ENCODE data around the gene NFIX. TPM values are rescaled to one million over a fixed set of nuclear protein-coding genes. Genes with fewer than 3 reads are reported as not detected.
A peak's percentile ranks its signal among the peaks of the same experiment; 100 is the strongest.
"Not testable (repeated sequence)": the region's sequence is repeated elsewhere in the genome, so short reads cannot be mapped to it uniquely, and the experiment has no call there.

Gene NFIX
- total RNA-seq, 2 experiments from 2014 or later: 0.40 to 1.4 TPM

DNA sequence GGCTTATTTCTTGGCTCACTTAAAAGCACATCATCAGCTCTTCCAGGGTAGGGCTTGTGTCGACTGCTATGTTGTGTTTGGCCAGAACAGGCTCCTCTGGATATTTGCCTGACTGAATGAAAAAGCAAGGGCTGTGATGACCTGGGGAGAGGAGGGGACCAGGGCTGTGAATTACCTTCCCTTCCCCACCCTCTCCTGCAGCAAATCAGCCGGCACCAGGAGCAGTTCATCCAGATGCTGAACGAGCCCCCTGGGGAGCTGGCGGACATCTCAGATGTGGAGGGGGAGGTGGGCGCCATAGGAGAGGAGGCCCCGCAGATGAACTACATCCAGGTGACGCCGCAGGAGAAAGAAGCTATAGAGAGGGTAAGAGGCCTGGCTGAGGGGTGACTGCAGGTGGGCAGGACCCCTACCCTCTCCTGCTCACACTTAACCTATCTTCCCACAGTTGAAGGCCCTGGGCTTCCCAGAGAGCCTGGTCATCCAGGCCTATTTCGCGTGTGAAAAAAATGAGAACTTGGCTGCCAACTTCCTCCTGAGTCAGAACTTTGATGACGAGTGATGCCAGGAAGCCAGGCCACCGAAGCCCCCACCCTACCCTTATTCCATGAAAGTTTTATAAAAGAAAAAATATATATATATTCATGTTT, 42.7 kb upstream of the NFIX start:
- peaks cover 67% of the 10 kb centered on the region for H3K36me3 Mint-ChIP-seq (ENCODE audit: low read depth)
- peaks cover 69% of the 10 kb centered on the region for H3K4me1 Mint-ChIP-seq (ENCODE audit: low read depth)
- no peak overlapping the region for H3K27ac Mint-ChIP-seq
- POLR2A ChIA-PET: interaction anchor here (0.7 kb wide), 2 partner anchors 13 to 15 kb away, joined by 3 to 5 read pairs; partner anchors contain the start of gene CALR
- no peak for DNase-seq
- CTCF ChIA-PET: interaction anchor here (0.7 to 5.1 kb wide), 3 partner anchors 13 to 172 kb away, joined by 3 to 53 read pairs (median 3); no protein-coding TSS in a partner anchor
- no peak for ATAC-seq
- H3K27me3 Mint-ChIP-seq (ENCODE audit: low read depth): no peaks in the 10 kb centered on the region
- no peaks in the 10 kb centered on the region for H3K9me3 Mint-ChIP-seq (ENCODE audit: insufficient read depth)
- no peak overlapping the region for H3K4me3 Mint-ChIP-seq

GRCh38 chr19:12953138-12953798, 42.0 kb upstream of the NFIX start:
- Mint-ChIP-seq H3K36me3 (ENCODE audit: low read depth) (peaks cover 61% of the 10 kb centered on the region), H3K4me3 (no peak overlapping the region), H3K27ac (no peak overlapping the region), H3K9me3 (ENCODE audit: insufficient read depth) (no peaks in the 10 kb centered on the region), H3K27me3 (ENCODE audit: low read depth) (no peaks in the 10 kb centered on the region), H3K4me1 (ENCODE audit: low read depth) (peaks cover 65% of the 10 kb centered on the region)
- POLR2A ChIA-PET: interaction anchor here (0.7 to 0.9 kb wide), 4 partner anchors 12 to 34 kb away, joined by 3 to 5 read pairs (median 3); partner anchors contain the start of genes CALR and SYCE2
- CTCF ChIA-PET: interaction anchor here (0.7 to 5.1 kb wide), 3 partner anchors 12 to 171 kb away, joined by 3 to 53 read pairs (median 3); no protein-coding TSS in a partner anchor
- ATAC-seq: no peak
- DNase-seq: no peak

DNA sequence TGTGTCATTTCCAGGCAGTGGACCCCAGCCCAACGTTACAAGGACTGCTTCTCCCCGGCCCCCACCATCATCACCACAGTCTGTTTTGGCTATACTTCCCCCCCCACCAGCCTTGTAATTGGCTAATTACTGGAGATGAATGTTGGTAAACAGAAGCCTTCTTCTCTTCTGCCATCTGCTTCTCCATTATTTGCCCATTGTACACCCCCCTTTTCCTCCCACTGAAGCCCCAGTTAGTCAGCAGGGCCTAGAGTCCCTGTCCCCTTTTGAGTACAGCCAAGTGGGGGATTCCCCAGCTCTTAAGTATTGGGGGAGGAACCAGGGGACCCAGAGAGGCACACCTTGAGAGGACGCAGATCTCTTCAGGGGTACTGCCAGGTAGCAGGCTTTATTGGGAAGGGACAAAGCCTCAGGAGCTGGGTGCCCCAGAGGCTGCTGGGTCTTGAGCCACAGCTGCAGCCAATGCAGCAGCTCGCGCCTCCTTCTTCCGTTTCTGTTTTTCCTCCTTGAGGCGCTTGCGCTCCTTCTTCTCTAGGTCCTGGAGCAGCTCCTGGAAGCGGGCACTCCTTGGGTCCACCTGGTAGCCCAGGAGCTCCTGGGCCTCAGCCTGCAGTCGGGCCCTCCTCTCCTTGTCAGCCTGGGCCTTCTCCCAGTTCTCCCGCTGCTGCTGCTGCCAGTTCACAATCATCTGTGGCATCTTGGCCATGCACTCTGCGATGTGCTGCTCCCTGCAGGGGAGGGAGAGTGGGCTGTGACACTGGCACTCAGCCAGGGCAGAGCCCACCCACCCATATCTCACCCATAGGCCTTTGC, 41.3 kb upstream of the NFIX start:
- peaks cover 53% of the 10 kb centered on the region for H3K36me3 Mint-ChIP-seq (ENCODE audit: low read depth)
- POLR2A ChIA-PET: interaction anchor here (0.6 to 0.9 kb wide), 3 partner anchors 12 to 188 kb away, joined by 3 read pairs; partner anchors contain the start of gene SYCE2
- CTCF ChIA-PET: interaction anchor here (1.2 to 5.1 kb wide), 3 partner anchors 11 to 69 kb away, joined by 3 to 53 read pairs (median 11); partner anchors contain the start of gene GCDH
- H3K4me1 Mint-ChIP-seq (ENCODE audit: low read depth): peaks cover 62% of the 10 kb centered on the region
- H3K27ac Mint-ChIP-seq: peak overlapping the region; percentile 70
- no peaks in the 10 kb centered on the region for H3K27me3 Mint-ChIP-seq (ENCODE audit: low read depth)
- no peak overlapping the region for H3K4me3 Mint-ChIP-seq
- no peaks in the 10 kb centered on the region for H3K9me3 Mint-ChIP-seq (ENCODE audit: insufficient read depth)
- ATAC-seq (no peak), DNase-seq (no peak)

- no peak for DNase-seq
- no peaks in the 10 kb centered on the region for H3K9me3 Mint-ChIP-seq (ENCODE audit: insufficient read depth)
- no peak overlapping the region for H3K4me3 Mint-ChIP-seq
- ATAC-seq: no peak
- POLR2A ChIA-PET: interaction anchor here (0.6 kb wide), 1 partner anchor 26 kb away, joined by 3 read pairs; no protein-coding TSS in a partner anchor
- peak overlapping the region; percentile 70 for H3K27ac Mint-ChIP-seq
- H3K4me1 Mint-ChIP-seq (ENCODE audit: low read depth): peaks cover 60% of the 10 kb centered on the region
- H3K36me3 Mint-ChIP-seq (ENCODE audit: low read depth): peaks cover 49% of the 10 kb centered on the region
- no peaks in the 10 kb centered on the region for H3K27me3 Mint-ChIP-seq (ENCODE audit: low read depth)
- CTCF ChIA-PET: interaction anchor here (0.7 to 5.1 kb wide), 5 partner anchors 8 to 69 kb away, joined by 3 to 53 read pairs (median 3); partner anchors contain the start of genes GCDH and RAD23A
These were observed 40.7 kb upstream of the NFIX start for GRCh38 chr19:12954612-12954962.

DNA sequence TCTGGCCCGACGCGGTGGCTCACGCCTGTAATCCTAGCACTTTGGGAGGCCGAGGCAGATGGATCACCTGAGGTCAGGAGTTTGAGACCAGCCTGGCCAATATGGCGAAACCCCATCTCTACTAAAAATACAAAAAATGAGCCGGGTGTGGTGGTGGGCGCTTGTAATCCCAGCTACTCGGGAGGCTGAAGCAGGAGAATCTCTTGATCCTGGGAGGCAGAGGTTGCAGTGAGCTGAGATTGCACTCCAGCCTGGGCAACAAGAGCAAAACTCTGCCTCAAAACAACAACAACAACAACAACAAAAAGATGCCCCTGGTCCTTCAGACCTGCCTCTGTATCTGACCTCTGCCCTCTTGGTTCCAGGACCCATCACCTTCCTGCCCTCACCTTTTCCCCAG, 39.7 kb upstream of the NFIX start:
- Mint-ChIP-seq H3K36me3 (ENCODE audit: low read depth) (peaks cover 40% of the 10 kb centered on the region), H3K4me1 (ENCODE audit: low read depth) (peaks cover 53% of the 10 kb centered on the region), H3K27ac (peak overlapping the region; percentile 70), H3K4me3 (peak overlapping the region; percentile 88)
- DNase-seq; H3K27me3 Mint-ChIP-seq (ENCODE audit: low read depth); H3K9me3 Mint-ChIP-seq (ENCODE audit: insufficient read depth); ATAC-seq: not testable (repeated sequence)
- ChIA-PET CTCF (interaction anchor here (1.3 to 5.1 kb wide), 4 partner anchors 10 to 105 kb away, joined by 3 to 53 read pairs (median 8); no protein-coding TSS in a partner anchor), POLR2A (interaction anchor here (0.7 to 2.0 kb wide), 3 partner anchors 9 to 1388 kb away, joined by 3 to 7 read pairs (median 3); partner anchors contain the start of genes FARSA and RAD23A)

- DNase-seq (no peak), ATAC-seq (no peak)
- Mint-ChIP-seq H3K27ac (peak overlapping the region; percentile 70), H3K9me3 (ENCODE audit: insufficient read depth) (no peaks in the 10 kb centered on the region), H3K4me3 (peak overlapping the region; percentile 88), H3K4me1 (ENCODE audit: low read depth) (peaks cover 49% of the 10 kb centered on the region), H3K27me3 (ENCODE audit: low read depth) (no peaks in the 10 kb centered on the region), H3K36me3 (ENCODE audit: low read depth) (peaks cover 36% of the 10 kb centered on the region)
- ChIA-PET POLR2A (interaction anchor here (0.7 to 2.0 kb wide), 3 partner anchors 10 to 308 kb away, joined by 3 to 7 read pairs (median 3); partner anchors contain the start of genes FARSA and RAD23A), CTCF (interaction anchor here (1.1 to 5.1 kb wide), 5 partner anchors 9 to 105 kb away, joined by 3 to 53 read pairs (median 4); no protein-coding TSS in a partner anchor)
These were observed 39.3 kb upstream of the NFIX start for GRCh38 chr19:12955996-12956395.

DNA sequence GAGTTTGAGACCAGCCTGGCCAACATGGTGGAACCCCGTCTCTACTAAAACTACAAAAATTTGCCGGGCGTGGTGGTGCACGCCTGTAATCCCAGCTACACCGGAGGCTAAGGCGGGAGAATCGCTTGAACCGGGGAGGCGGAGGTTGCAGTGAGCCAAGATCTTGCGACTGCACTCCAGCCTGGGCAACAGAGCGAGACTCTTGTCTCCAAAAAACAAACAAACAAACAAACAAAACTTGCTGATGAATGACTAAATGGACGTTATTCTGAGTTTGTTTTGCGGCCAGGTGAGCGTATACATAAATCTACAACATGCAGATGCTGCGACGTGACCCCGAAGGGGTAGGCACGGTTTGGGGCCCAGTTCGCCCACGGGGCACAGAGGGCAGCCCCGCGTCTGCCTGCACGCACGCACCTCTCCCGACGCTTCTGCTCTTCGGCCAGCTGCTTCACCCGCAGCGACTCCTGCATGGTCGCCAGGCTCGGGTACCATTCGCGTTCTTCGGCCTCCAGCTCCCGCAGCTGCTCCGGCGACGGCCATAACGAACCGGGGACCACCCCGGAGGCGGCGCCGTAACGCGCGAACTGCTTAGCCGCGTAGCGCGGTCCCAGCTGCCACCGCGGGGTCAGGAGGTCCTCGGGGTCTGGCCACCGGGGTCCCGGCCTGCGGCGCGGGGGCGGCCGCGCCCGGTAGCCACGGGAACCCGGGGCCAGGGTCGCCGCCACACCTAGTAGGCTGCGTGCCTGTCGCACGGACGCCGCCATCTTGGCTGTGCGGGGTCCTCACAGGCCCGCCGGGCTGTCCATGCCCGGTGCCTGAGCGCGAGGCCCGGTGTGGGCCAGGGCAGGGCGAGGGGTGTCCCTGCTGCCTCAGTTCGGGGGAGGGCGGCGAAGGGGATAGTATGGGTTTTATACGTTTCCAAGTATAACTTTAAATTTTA, 38.6 kb upstream of the NFIX start, which contains the start of gene GADD45GIP1:
TSS of gene GADD45GIP1 (minus strand) at position 778 of the 943 bp plus-strand sequence. CDS start at position 767, 11 bp downstream.
- ChIA-PET CTCF (interaction anchor here (1.1 to 5.1 kb wide), 5 partner anchors 9 to 104 kb away, joined by 3 to 53 read pairs (median 4); no protein-coding TSS in a partner anchor), POLR2A (interaction anchor here (0.7 to 2.0 kb wide), 3 partner anchors 10 to 307 kb away, joined by 3 to 7 read pairs (median 3); partner anchors contain the start of genes FARSA and RAD23A)
- no peaks in the 10 kb centered on the region for H3K9me3 Mint-ChIP-seq (ENCODE audit: insufficient read depth)
- H3K27me3 Mint-ChIP-seq (ENCODE audit: low read depth): no peaks in the 10 kb centered on the region
- peak within 1 kb of the TSS; percentile 88 for H3K4me3 Mint-ChIP-seq
- H3K36me3 Mint-ChIP-seq (ENCODE audit: low read depth): peaks cover 31% of the 10 kb centered on the region
- H3K27ac Mint-ChIP-seq: peak within 1 kb of the TSS; percentile 96
- peak; percentile 96 for ATAC-seq
- peaks cover 42% of the 10 kb centered on the region for H3K4me1 Mint-ChIP-seq (ENCODE audit: low read depth)
- DNase-seq: peak; percentile 86

DNA sequence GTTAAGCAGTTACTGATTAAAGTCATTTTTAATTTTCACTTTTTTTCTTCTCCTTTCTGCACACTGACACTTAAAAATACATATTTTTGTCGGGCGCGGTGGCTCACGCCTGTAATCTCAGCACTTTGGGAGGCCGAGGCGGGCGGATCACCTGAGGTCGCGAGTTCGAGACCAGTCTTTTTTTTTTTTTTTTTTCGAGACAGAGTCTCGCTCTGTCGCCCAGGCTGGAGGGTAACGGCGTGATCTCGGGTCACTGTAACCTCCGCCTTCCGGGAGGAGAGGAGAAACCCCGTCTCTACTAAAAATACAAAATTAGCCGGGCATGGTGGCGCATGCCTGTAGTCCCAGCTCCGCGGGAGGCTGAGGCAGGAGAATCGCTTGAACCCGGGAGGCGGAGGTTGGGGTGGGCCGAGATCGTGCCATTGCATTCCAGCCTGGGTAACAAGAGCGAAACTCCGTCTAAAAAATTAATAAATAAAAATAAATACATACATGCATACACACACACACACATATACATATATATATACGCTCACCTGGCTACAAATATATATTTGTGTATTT, 37.8 kb upstream of the NFIX start:
- ChIA-PET CTCF (interaction anchor here (5.1 kb wide), 1 partner anchor 8 kb away, joined by 53 read pairs; no protein-coding TSS in a partner anchor), POLR2A (interaction anchor here (2.0 kb wide), 1 partner anchor 11 kb away, joined by 7 read pairs; the partner anchor contains the start of gene RAD23A)
- H3K27me3 Mint-ChIP-seq (ENCODE audit: low read depth); DNase-seq; H3K9me3 Mint-ChIP-seq (ENCODE audit: insufficient read depth): not testable (repeated sequence)
- Mint-ChIP-seq H3K36me3 (ENCODE audit: low read depth) (peaks cover 27% of the 10 kb centered on the region), H3K27ac (peak overlapping the region; percentile 96), H3K4me1 (ENCODE audit: low read depth) (peaks cover 39% of the 10 kb centered on the region), H3K4me3 (peak overlapping the region; percentile 88)
- peak; percentile 18 for ATAC-seq

GRCh38 chr19:12959481-12959880, 35.8 kb upstream of the NFIX start:
- H3K27me3 Mint-ChIP-seq (ENCODE audit: low read depth): no peaks in the 10 kb centered on the region
- no peak overlapping the region for H3K27ac Mint-ChIP-seq
- no peak for DNase-seq

More at GRCh38 chr19:12959481-12959880, 35.8 kb upstream of the NFIX start:
- no peaks in the 10 kb centered on the region for H3K9me3 Mint-ChIP-seq (ENCODE audit: insufficient read depth)
- no peak overlapping the region for H3K4me3 Mint-ChIP-seq
- H3K36me3 Mint-ChIP-seq (ENCODE audit: low read depth): peaks cover 11% of the 10 kb centered on the region
- POLR2A ChIA-PET: no interaction called here
- no peak for ATAC-seq
- H3K4me1 Mint-ChIP-seq (ENCODE audit: low read depth): peaks cover 24% of the 10 kb centered on the region
- CTCF ChIA-PET: no interaction called here

Measured in activated CD8-positive, alpha-beta T cell treated with anti-CD3 and anti-CD28 coated beads, Interleukin-2, amount 10 ng/mL, durations not matched to agents 7 days and 5 days (primary cell).